Liver (tissue), 9 donors: Measurements from ENCODE around the gene F8. TPM values are rescaled to one million over a fixed set of nuclear protein-coding genes. Genes with fewer than 3 reads are reported as not detected.

Source experiments
- DNase-seq: peaks from one replicate; pipeline ENCODE4 v3.0.0-alpha.2; 2017; ENCODE audit warnings: low spot score
- H3K27ac ChIP-seq, 2 donors: one replicate each; pipeline ENCODE4 v1.7.0; 2013; ENCODE audit warnings: inconsistent platforms in 2 of 2, low read length in 2 of 2, control low read depth in 1 of 2, low read depth in 1 of 2, mild to moderate bottlenecking in 1 of 2
- H3K27me3 ChIP-seq, 4 donors: one replicate each; pipeline versions ENCODE4 v1.6.1 to v1.7.0; 2013; ENCODE audit warnings: low read length in 3 of 4, inconsistent platforms in 1 of 4, mild to moderate bottlenecking in 1 of 4, moderate library complexity in 1 of 4; ENCODE audit not compliant: control insufficient read depth in 4 of 4, insufficient read depth in 4 of 4
- H3K36me3 ChIP-seq, 4 donors: one replicate each; pipeline versions ENCODE4 v1.6.1 to v1.7.0; 2013; ENCODE audit warnings: low read length in 3 of 4, mild to moderate bottlenecking in 3 of 4, low read depth in 1 of 4, moderate library complexity in 1 of 4; ENCODE audit not compliant: control insufficient read depth in 4 of 4, insufficient read depth in 3 of 4
- H3K4me1 ChIP-seq, 4 donors: one replicate each; pipeline versions ENCODE4 v1.6.1 to v1.7.0; 2013; ENCODE audit warnings: low read length in 3 of 4, mild to moderate bottlenecking in 3 of 4, moderate library complexity in 1 of 4; ENCODE audit not compliant: control insufficient read depth in 4 of 4, insufficient read depth in 4 of 4
- H3K4me3 ChIP-seq, 3 donors: one replicate each; pipeline versions ENCODE4 v1.6.1 to v1.7.0; 2013; ENCODE audit warnings: low read length in 3 of 3, control low read depth in 1 of 3, low read depth in 1 of 3, mild to moderate bottlenecking in 1 of 3
- H3K9ac ChIP-seq, 2 donors: one replicate each; pipeline ENCODE4 v1.7.0; 2013; ENCODE audit warnings: low read length in 2 of 2, mild to moderate bottlenecking in 2 of 2, moderate library complexity in 2 of 2, control low read depth in 1 of 2, low read depth in 1 of 2
- H3K9me3 ChIP-seq, 4 donors: one replicate each; pipeline versions ENCODE4 v1.6.1 to v1.7.0; 2013; ENCODE audit warnings: low read length in 3 of 4; ENCODE audit not compliant: control insufficient read depth in 4 of 4
- ATF3 ChIP-seq: IDR thresholded peaks from 2 replicates; pipeline ENCODE4 v1.6.1; 2016; ENCODE audit warnings: antibody characterized with exemption
- EGR1 ChIP-seq, 2 donors: IDR thresholded peaks; 2 replicates each; pipeline ENCODE4 v1.6.1; 2016 to 2018; ENCODE audit warnings: antibody characterized with exemption in 2 of 2, low read depth in 2 of 2
- FOXA1 ChIP-seq: IDR thresholded peaks from 2 replicates; pipeline ENCODE4 v1.6.1; 2016; ENCODE audit warnings: antibody characterized with exemption
- FOXA2 ChIP-seq: IDR thresholded peaks from 2 replicates; pipeline ENCODE4 v1.6.1; 2016; ENCODE audit warnings: antibody characterized with exemption
- GABPA ChIP-seq, 2 donors: IDR thresholded peaks in 1 of 2; conservative IDR thresholded peaks in 1 of 2; 2 replicates each; pipeline ENCODE4 v1.6.1; 2016; ENCODE audit warnings: antibody characterized with exemption in 2 of 2, mild to moderate bottlenecking in 1 of 2, moderate library complexity in 1 of 2
- HNF4A ChIP-seq, 2 donors: conservative IDR thresholded peaks; 2 replicates each; pipeline ENCODE4 v1.6.1; 2016; ENCODE audit warnings: antibody characterized with exemption in 2 of 2, mild to moderate bottlenecking in 2 of 2
- NR2F2 ChIP-seq: IDR thresholded peaks from 2 replicates; pipeline ENCODE4 v1.6.1; 2016; ENCODE audit warnings: antibody characterized with exemption
- RAD21 ChIP-seq, 2 donors: IDR thresholded peaks; 2 replicates each; pipeline ENCODE4 v1.6.1; 2016; ENCODE audit warnings: antibody characterized with exemption in 2 of 2, mild to moderate bottlenecking in 2 of 2
- RXRA ChIP-seq, 2 donors: IDR thresholded peaks; 2 replicates each; pipeline ENCODE4 v1.6.1; 2017 to 2018; ENCODE audit warnings: antibody characterized with exemption in 2 of 2, mild to moderate bottlenecking in 1 of 2
- SP1 ChIP-seq: IDR thresholded peaks from 2 replicates; pipeline ENCODE4 v1.6.1; 2018; ENCODE audit warnings: antibody characterized with exemption, mild to moderate bottlenecking
- YY1 ChIP-seq: IDR thresholded peaks from 2 replicates; pipeline ENCODE4 v1.6.1; 2016; ENCODE audit warnings: antibody characterized with exemption, mild to moderate bottlenecking
- WGBS: extraction: QIAGEN DNeasy Blood & Tissue Kit; methylation state at CpG from one replicate; pipeline ENCODE4 v1.1.7; 2013; 5-methylcytosine and 5-hydroxymethylcytosine counted together
- polyA plus RNA-seq, 2 donors: library from polyadenylated mRNA; stranded (reverse) in 1 of 2; unstranded in 1 of 2; fragments of 200-250 nt in 1 of 2; fragments of >200 nt in 1 of 2; fragmentation: Nextera tagmentation in 1 of 2; extraction: Ambion mirVana in 1 of 2; gene quantifications; one replicate each; pipeline versions ENCODE4 v1.2.1 to v1.2.3, GENCODE V29; 2013 to 2015
- total RNA-seq, 2 donors: library from RNA; depleted of rRNA; stranded (reverse); fragments of >200 nt; gene quantifications; one replicate each; pipeline ENCODE4 v1.2.3, GENCODE V29; 2014
- TF ChIP-seq, protein P1 (sequence below): IDR thresholded peaks from 2 replicates; pipeline ENCODE4 v1.6.1; 2016; ENCODE audit warnings: antibody characterized with exemption, mild to moderate bottlenecking
- donor health status: healthy.
- donor health status: healthy.
- donor health status: healthy.
- donor health status: healthy.
- donor health status: healthy.

The F8 gene
- total and polyA plus RNA-seq, 4 donors: 8.0 to 22.3 (median 13.8) TPM

- peak overlapping the region; percentile 58 to 64 for H3K27ac ChIP-seq
- WGBS: 3% methylated on average over 13 of the region's 13 CpGs
- no peak for DNase-seq
- TF ChIP-seq RXRA (IDR thresholded peaks at IDR 0.05): peak; percentile 22 to 35
- TF ChIP-seq HNF4A (conservative IDR thresholded peaks at IDR 0.05): peak; percentile 43 to 54
- TF ChIP-seq YY1: no peak
- TF ChIP-seq GABPA (IDR thresholded peaks at IDR 0.05 in 1 of 2, conservative IDR thresholded peaks at IDR 0.05 in 1 of 2): no peak
- TF ChIP-seq EGR1 (IDR thresholded peaks at IDR 0.05; ENCODE audit: low read depth in 2 of 2): no peak
- peak; percentile 29 for TF ChIP-seq ATF3
- TF ChIP-seq, protein P1, sequence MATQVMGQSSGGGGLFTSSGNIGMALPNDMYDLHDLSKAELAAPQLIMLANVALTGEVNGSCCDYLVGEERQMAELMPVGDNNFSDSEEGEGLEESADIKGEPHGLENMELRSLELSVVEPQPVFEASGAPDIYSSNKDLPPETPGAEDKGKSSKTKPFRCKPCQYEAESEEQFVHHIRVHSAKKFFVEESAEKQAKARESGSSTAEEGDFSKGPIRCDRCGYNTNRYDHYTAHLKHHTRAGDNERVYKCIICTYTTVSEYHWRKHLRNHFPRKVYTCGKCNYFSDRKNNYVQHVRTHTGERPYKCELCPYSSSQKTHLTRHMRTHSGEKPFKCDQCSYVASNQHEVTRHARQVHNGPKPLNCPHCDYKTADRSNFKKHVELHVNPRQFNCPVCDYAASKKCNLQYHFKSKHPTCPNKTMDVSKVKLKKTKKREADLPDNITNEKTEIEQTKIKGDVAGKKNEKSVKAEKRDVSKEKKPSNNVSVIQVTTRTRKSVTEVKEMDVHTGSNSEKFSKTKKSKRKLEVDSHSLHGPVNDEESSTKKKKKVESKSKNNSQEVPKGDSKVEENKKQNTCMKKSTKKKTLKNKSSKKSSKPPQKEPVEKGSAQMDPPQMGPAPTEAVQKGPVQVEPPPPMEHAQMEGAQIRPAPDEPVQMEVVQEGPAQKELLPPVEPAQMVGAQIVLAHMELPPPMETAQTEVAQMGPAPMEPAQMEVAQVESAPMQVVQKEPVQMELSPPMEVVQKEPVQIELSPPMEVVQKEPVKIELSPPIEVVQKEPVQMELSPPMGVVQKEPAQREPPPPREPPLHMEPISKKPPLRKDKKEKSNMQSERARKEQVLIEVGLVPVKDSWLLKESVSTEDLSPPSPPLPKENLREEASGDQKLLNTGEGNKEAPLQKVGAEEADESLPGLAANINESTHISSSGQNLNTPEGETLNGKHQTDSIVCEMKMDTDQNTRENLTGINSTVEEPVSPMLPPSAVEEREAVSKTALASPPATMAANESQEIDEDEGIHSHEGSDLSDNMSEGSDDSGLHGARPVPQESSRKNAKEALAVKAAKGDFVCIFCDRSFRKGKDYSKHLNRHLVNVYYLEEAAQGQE: no peak
- no peak for TF ChIP-seq FOXA1
- peak; percentile 48 for TF ChIP-seq SP1
- no peak for TF ChIP-seq RAD21 (IDR thresholded peaks at IDR 0.05)
- no peaks in the 10 kb centered on the region for H3K27me3 ChIP-seq
- H3K4me1 ChIP-seq: peaks cover 5 to 29% (median 21%) of the 10 kb centered on the region in 4 donors
- peaks cover 0 to 5% (median 2%) of the 10 kb centered on the region in 4 donors for H3K9me3 ChIP-seq
- no peaks in the 10 kb centered on the region for H3K36me3 ChIP-seq
- peak overlapping the region; percentile 60 to 81 (median 80) for H3K4me3 ChIP-seq
- peak overlapping the region in 1 of 2 donors; percentile 22 for H3K9ac ChIP-seq
Observed at GRCh38 chrX:154805696-154806091, 216.8 kb downstream of the F8 start.

DNA sequence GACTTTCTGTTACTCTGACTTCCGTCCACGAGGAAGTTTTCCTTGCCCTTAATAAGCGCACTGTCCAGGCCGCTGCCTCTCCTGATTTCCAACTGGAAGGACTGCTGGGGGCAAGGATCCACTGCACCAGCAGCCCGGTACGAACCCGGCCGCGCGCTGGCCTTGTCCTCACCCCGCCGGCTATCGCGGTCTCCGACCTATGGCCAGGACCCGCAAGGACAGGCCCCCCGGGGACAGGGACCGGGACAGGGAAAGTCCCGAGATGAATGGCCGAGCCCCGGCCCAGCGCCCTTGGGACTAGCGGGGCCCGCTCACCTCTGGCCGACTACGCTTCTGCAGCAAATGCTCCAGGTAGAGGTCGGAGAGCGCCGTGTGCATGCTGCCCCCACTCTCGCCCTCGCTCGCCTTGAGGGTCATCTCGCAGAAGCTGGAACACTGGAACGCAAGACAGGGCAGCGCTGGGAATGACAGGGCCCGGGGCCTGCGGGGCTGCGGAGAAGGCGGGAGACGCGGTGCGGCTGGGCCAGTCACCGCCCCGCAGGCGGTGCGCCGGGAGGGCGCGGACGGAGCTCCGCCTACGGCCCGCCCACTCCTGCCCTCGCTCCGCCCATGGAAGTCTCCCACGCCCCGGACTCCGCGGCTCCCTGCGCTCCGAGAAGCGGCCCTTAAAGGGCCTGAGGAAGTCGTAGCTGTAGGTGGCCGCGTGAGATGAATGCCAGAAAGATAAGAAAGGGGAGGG is 217.4 kb downstream of the F8 start, which contains the start of gene MPP1:
MPP1 (minus strand) TSS at position 529 of the 739 bp plus-strand sequence; CDS start at position 417, 112 bp downstream.
- WGBS: 1% methylated on average over 65 of the region's 65 CpGs
- peak in 1 of 2 donors; percentile 11 for TF ChIP-seq RXRA (IDR thresholded peaks at IDR 0.05)
- TF ChIP-seq NR2F2: no peak
- no peak for TF ChIP-seq FOXA1
- peak; percentile 1 for TF ChIP-seq YY1
- Histone ChIP-seq H3K27ac (peak within 1 kb of the TSS; percentile 66 to 79), H3K9me3 (peaks cover 0 to 5% (median 2%) of the 10 kb centered on the region in 4 donors), H3K4me3 (peak within 1 kb of the TSS; percentile 66 to 81 (median 80)), H3K4me1 (peaks cover 5 to 34% (median 26%) of the 10 kb centered on the region in 4 donors), H3K36me3 (no peaks in the 10 kb centered on the region), H3K27me3 (no peaks in the 10 kb centered on the region), H3K9ac (peak within 1 kb of the TSS; percentile 31 to 78)
- peak; percentile 88 for DNase-seq

- peak overlapping the region; percentile 31 to 78 for H3K9ac ChIP-seq
- peaks cover 0 to 5% (median 2%) of the 10 kb centered on the region in 4 donors for H3K9me3 ChIP-seq
- H3K4me1 ChIP-seq: peaks cover 6 to 40% (median 31%) of the 10 kb centered on the region in 4 donors
- DNase-seq: no peak
- H3K27ac ChIP-seq: peak overlapping the region; percentile 66 to 79
- no peaks in the 10 kb centered on the region for H3K27me3 ChIP-seq
- TF ChIP-seq RXRA (IDR thresholded peaks at IDR 0.05) (no peak), NR2F2 (no peak), YY1 (no peak), FOXA1 (no peak), FOXA2 (no peak), SP1 (no peak)
- peak overlapping the region; percentile 66 to 81 (median 80) for H3K4me3 ChIP-seq
- WGBS: 22% methylated on average over 7 of the region's 7 CpGs
- no peaks in the 10 kb centered on the region for H3K36me3 ChIP-seq
Observed at GRCh38 chrX:154804261-154804956, 218.1 kb downstream of the F8 start.
